Esophagus muscularis mucosa (tissue), 4 donors: ENCODE data around the gene UCP2. TPM values are rescaled to one million over a fixed set of nuclear protein-coding genes. Genes with fewer than 3 reads are reported as not detected.

Source experiments
- DNase-seq: peaks from one replicate; pipeline ENCODE4 v3.0.0-alpha.2; 2017; ENCODE audit errors: extremely low spot score
- H3K27ac ChIP-seq, 4 donors: fragments of 200-600 bp; sonication (generic); replicated peaks in 1 of 4; 1 replicate in 3 of 4; 2 replicates in 1 of 4; pipeline ENCODE4 v1.5.1; 2016 to 2019; ENCODE audit warnings: mild to moderate bottlenecking in 1 of 4
- H3K27me3 ChIP-seq, 4 donors: fragments of 200-600 bp; sonication (generic); one replicate each; pipeline versions ENCODE4 v1.5.1 to v1.6.0; 2016 to 2019
- H3K36me3 ChIP-seq, 4 donors: fragments of 200-600 bp; sonication (generic); one replicate each; pipeline ENCODE4 v1.5.1; 2016 to 2019
- H3K4me1 ChIP-seq, 4 donors: fragments of 200-600 bp; sonication (generic); one replicate each; pipeline ENCODE4 v1.5.1; 2016 to 2019
- H3K4me3 ChIP-seq, 4 donors: fragments of 200-600 bp; sonication (generic); 1 replicate in 2 of 4; 2 replicates in 2 of 4; pipeline ENCODE4 v1.5.1; 2016 to 2019; ENCODE audit warnings: mild to moderate bottlenecking in 4 of 4, moderate library complexity in 1 of 4
- H3K9me3 ChIP-seq, 4 donors: fragments of 200-600 bp; sonication (generic); 1 replicate in 3 of 4; 2 replicates in 1 of 4; pipeline ENCODE4 v1.5.1; 2016 to 2019
- EP300 ChIP-seq: sonication (generic); formaldehyde crosslinking; IDR thresholded peaks from one replicate; pipeline ENCODE4 v1.6.1; 2017; ENCODE audit warnings: antibody characterized with exemption
- POLR2A ChIP-seq: fragments of 450-650 bp; IDR thresholded peaks from one replicate; pipeline ENCODE4 v1.6.1; 2017; ENCODE audit warnings: antibody characterized with exemption, moderate library complexity, mild to moderate bottlenecking, low read depth
- POLR2AphosphoS5 ChIP-seq, 2 donors: sonication (generic); formaldehyde crosslinking; IDR thresholded peaks; one replicate each; pipeline ENCODE4 v1.6.1; 2017; ENCODE audit warnings: antibody characterized with exemption in 2 of 2
- WGBS: methylation state at CpG from one replicate; pipeline ENCODE4 v1.1.5; 2018; 5-methylcytosine and 5-hydroxymethylcytosine counted together
- intact Hi-C: fragments of 100-400 bp; cut with DNase I; formaldehyde crosslinking; loops from one replicate; pipeline ENCODE4 v1.15.1; 2023
- total RNA-seq, 4 donors: library from RNA; depleted of rRNA; stranded (reverse); fragments of >200 nt; gene quantifications; one replicate each; pipeline versions ENCODE4 v1.1.0 to v1.2.1, GENCODE V29; 2016
- TF ChIP-seq, protein P1 (sequence below), 3 experiments: fragments of 200-600 bp in 2 of 3; fragments of 450-650 bp in 1 of 3; sonication (generic) in 2 of 3; IDR thresholded peaks; one replicate each; pipeline ENCODE4 v1.5.1; 2017 to 2019; ENCODE audit warnings: antibody characterized with exemption in 3 of 3, mild to moderate bottlenecking in 2 of 3, moderate library complexity in 1 of 3

Gene UCP2
- total RNA-seq, 4 donors from 2014 or later, result 22.4 to 43.6 (median 30.9) TPM

GRCh38 chr11:73965076-73965763 lies 17.4 kb downstream of the UCP2 start:
- Histone ChIP-seq H3K4me1 (peaks cover 3 to 15% (median 7%) of the 10 kb centered on the region in 4 donors), H3K27ac (no peak overlapping the region), H3K9me3 (no peaks in the 10 kb centered on the region), H3K4me3 (no peak overlapping the region), H3K36me3 (no peaks in the 10 kb centered on the region), H3K27me3 (peaks cover 0 to 14% (median 0%) of the 10 kb centered on the region in 4 donors)
- 43% methylated on average over 7 of the region's 10 CpGs for WGBS
- DNase-seq, result no peak
- TF ChIP-seq, protein P1, sequence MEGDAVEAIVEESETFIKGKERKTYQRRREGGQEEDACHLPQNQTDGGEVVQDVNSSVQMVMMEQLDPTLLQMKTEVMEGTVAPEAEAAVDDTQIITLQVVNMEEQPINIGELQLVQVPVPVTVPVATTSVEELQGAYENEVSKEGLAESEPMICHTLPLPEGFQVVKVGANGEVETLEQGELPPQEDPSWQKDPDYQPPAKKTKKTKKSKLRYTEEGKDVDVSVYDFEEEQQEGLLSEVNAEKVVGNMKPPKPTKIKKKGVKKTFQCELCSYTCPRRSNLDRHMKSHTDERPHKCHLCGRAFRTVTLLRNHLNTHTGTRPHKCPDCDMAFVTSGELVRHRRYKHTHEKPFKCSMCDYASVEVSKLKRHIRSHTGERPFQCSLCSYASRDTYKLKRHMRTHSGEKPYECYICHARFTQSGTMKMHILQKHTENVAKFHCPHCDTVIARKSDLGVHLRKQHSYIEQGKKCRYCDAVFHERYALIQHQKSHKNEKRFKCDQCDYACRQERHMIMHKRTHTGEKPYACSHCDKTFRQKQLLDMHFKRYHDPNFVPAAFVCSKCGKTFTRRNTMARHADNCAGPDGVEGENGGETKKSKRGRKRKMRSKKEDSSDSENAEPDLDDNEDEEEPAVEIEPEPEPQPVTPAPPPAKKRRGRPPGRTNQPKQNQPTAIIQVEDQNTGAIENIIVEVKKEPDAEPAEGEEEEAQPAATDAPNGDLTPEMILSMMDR (IDR thresholded peaks at IDR 0.05), result no peak
- TF ChIP-seq EP300, result no peak
- TF ChIP-seq POLR2A, result no peak
- no peak for TF ChIP-seq POLR2AphosphoS5 (IDR thresholded peaks at IDR 0.05)
- intact Hi-C loops, result loop anchor here (10.0 kb wide), 2 partner anchors 60 to 110 kb away; no protein-coding TSS in a partner anchor

- H3K9me3 ChIP-seq, result no peaks in the 10 kb centered on the region
- H3K27me3 ChIP-seq, result peaks cover 0 to 14% (median 0%) of the 10 kb centered on the region in 4 donors
- no peak for DNase-seq
- intact Hi-C loops, result loop anchor here (10.0 kb wide), 2 partner anchors 61 to 111 kb away; no protein-coding TSS in a partner anchor
- 81% methylated on average over 8 of the region's 8 CpGs for WGBS
- no peak for TF ChIP-seq POLR2A
- TF ChIP-seq, protein P1 (IDR thresholded peaks at IDR 0.05), result no peak
- no peak for TF ChIP-seq EP300
- no peak for TF ChIP-seq POLR2AphosphoS5 (IDR thresholded peaks at IDR 0.05)
- H3K4me3 ChIP-seq, result no peak overlapping the region
- H3K27ac ChIP-seq, result no peak overlapping the region
- no peaks in the 10 kb centered on the region for H3K36me3 ChIP-seq
- peaks cover 3 to 15% (median 7%) of the 10 kb centered on the region in 4 donors for H3K4me1 ChIP-seq
These were observed 18.8 kb downstream of the UCP2 start for GRCh38 chr11:73963861-73964260.

DNA sequence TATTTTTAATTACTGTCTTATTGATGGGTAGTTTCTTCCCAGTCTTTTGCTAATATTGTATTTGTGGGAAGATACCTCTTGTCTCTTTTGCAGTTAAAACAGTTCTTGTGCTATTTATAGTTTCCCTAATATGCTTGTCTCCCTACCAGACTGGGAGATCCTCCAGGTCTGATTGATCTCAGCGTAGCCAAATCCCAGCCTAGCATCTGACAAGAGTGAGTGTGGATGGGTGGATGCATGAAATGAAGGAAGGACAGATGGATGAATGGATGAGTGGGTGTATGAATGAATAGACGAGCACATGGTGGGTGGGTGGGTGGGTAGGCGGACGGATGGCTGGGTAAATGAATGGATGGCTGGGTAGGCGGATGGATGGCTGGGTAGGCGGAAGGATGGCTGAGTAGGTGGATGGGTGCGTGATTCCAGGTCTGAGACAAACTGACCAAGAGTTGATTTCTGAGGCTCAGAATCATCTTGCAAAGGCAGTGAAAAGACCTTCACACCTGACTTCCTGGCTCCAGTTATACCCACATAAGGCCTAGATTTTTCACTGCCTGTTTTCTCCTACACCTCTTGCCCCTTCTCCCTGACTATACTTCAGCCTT lies 20.4 kb downstream of the UCP2 start:
- DNase-seq, result no peak
- no peak overlapping the region for H3K4me3 ChIP-seq
- H3K27ac ChIP-seq, result no peak overlapping the region
- peaks cover 0 to 22% (median 0%) of the 10 kb centered on the region in 4 donors for H3K27me3 ChIP-seq
- H3K9me3 ChIP-seq, result no peaks in the 10 kb centered on the region
- intact Hi-C loops, result loop anchor here (10.0 kb wide), 2 partner anchors 63 to 113 kb away; no protein-coding TSS in a partner anchor
- TF ChIP-seq EP300 (no peak), POLR2A (no peak), POLR2AphosphoS5 (IDR thresholded peaks at IDR 0.05) (no peak)
- TF ChIP-seq, protein P1 (IDR thresholded peaks at IDR 0.05), result no peak
- WGBS, result 65% methylated on average over 7 of the region's 7 CpGs
- peaks cover 3 to 15% (median 7%) of the 10 kb centered on the region in 4 donors for H3K4me1 ChIP-seq
- H3K36me3 ChIP-seq, result no peaks in the 10 kb centered on the region

DNA sequence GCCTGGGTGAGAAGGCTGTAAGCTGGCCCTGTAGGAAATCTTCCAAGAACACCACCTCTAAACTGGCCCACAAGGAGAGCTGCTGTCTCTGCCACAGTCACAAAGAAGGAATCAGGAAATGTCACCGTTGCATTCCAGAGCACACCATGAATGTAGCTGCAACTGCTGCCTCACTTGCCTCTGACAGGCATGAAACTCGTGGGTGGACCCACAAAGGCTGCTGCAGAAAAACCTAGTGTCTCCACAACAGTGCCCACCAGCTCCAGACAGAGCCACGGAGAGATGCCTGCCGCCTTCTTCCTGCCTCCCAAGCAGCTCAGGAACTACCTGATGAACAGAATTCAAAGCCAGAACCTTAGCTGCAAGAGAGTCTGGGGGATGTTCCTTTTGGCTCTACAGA lies 21.3 kb downstream of the UCP2 start:
- intact Hi-C loops, result loop anchor here (10.0 kb wide), 2 partner anchors 63 to 113 kb away; no protein-coding TSS in a partner anchor
- WGBS, result 68% methylated on average over 4 of the region's 4 CpGs

More for the DNA sequence above, 21.3 kb downstream of the UCP2 start:
- no peaks in the 10 kb centered on the region for H3K36me3 ChIP-seq
- no peak overlapping the region for H3K4me3 ChIP-seq
- H3K27me3 ChIP-seq, result peaks cover 0 to 27% (median 0%) of the 10 kb centered on the region in 4 donors
- DNase-seq, result no peak
- TF ChIP-seq, protein P1 (IDR thresholded peaks at IDR 0.05), result no peak
- no peak for TF ChIP-seq EP300
- no peak for TF ChIP-seq POLR2A
- TF ChIP-seq POLR2AphosphoS5 (IDR thresholded peaks at IDR 0.05), result no peak
- no peaks in the 10 kb centered on the region for H3K9me3 ChIP-seq
- no peak overlapping the region for H3K27ac ChIP-seq
- H3K4me1 ChIP-seq, result peaks cover 3 to 15% (median 7%) of the 10 kb centered on the region in 4 donors
